WTC11 (cell line): ENCODE measurements around the gene SLC41A3. TPM values are rescaled to one million over a fixed set of nuclear protein-coding genes. Genes with fewer than 3 reads are reported as not detected.

Source experiments
- ATAC-seq: fragments of 200-7000 bp; cut with Tn5 transposase; 2 replicates; pipeline ENCODE4 v1.10.0; 2021; ENCODE audit warnings: mild to moderate bottlenecking, moderate library complexity
- CTCF ChIA-PET: fragments of 300-600 bp; sonication (Branson Sonifier 250); formaldehyde crosslinking; loops from one replicate; lab custom pipeline; 2021; ENCODE audit warnings: antibody characterized with exemption; lab: Charles Lee
- POLR2A ChIA-PET: fragments of 350-600 bp; sonication (Branson Sonifier 250); formaldehyde crosslinking; loops from one replicate; lab custom pipeline; 2021; ENCODE audit warnings: antibody characterized with exemption; lab: Charles Lee
- DNase-seq: peaks from one replicate; pipeline ENCODE4 v3.0.0; 2021; ENCODE audit warnings: low spot score
- H3K27ac Mint-ChIP-seq: 2 replicates; pipeline ENCODE4 v1.8.0; 2021; ENCODE audit warnings: mixed read lengths
- H3K27me3 Mint-ChIP-seq: 2 replicates; pipeline ENCODE4 v1.8.0; 2021; ENCODE audit warnings: low read depth, mild to moderate bottlenecking, moderate library complexity, mixed read lengths
- H3K36me3 Mint-ChIP-seq: 2 replicates; pipeline ENCODE4 v1.8.0; 2021; ENCODE audit warnings: mixed read lengths
- H3K4me1 Mint-ChIP-seq: 2 replicates; pipeline ENCODE4 v1.8.0; 2022; ENCODE audit warnings: mixed read lengths
- H3K4me3 Mint-ChIP-seq: 2 replicates; pipeline ENCODE4 v1.8.0; 2021; ENCODE audit warnings: mild to moderate bottlenecking, moderate library complexity, mixed read lengths
- H3K9me3 Mint-ChIP-seq: 2 replicates; pipeline ENCODE4 v1.8.0; 2021; ENCODE audit warnings: mixed read lengths
- AFF4 ChIP-seq: sonication (generic); formaldehyde crosslinking; IDR thresholded peaks from 2 replicates; pipeline ENCODE4 v1.8.1; 2023; ENCODE audit warnings: mild to moderate bottlenecking, missing genetic modification reagents, borderline replicate concordance
- CREB1 ChIP-seq: sonication (generic); formaldehyde crosslinking; IDR thresholded peaks from 2 replicates; pipeline ENCODE4 v1.8.0; 2023; ENCODE audit warnings: mild to moderate bottlenecking, missing genetic modification reagents
- EMX1 ChIP-seq: fragments of 250-450 bp; sonication (Bioruptor Pico); IDR thresholded peaks from 2 replicates; pipeline ENCODE4 v1.8.0; 2021; ENCODE audit warnings: mild to moderate bottlenecking
- FOXJ3 ChIP-seq: sonication (generic); formaldehyde crosslinking; IDR thresholded peaks from 2 replicates; pipeline ENCODE4 v1.9.0; 2021; ENCODE audit warnings: missing genetic modification reagents, mild to moderate bottlenecking, borderline replicate concordance
- GRHL2 ChIP-seq: fragments of 250-450 bp; sonication (Bioruptor Pico); IDR thresholded peaks from 2 replicates; pipeline ENCODE4 v1.8.0; 2022; ENCODE audit warnings: mild to moderate bottlenecking, moderate library complexity; ENCODE audit not compliant: insufficient replicate concordance, severe bottlenecking
- GTF2I ChIP-seq: fragments of 250-450 bp; sonication (Bioruptor Pico); conservative IDR thresholded peaks from 2 replicates; pipeline ENCODE4 v1.4.0; 2021; ENCODE audit warnings: mild to moderate bottlenecking
- NFATC4 ChIP-seq: fragments of 250-450 bp; sonication (Bioruptor Pico); IDR thresholded peaks from 2 replicates; pipeline ENCODE4 v1.9.0; 2021; ENCODE audit warnings: mild to moderate bottlenecking
- NR2C2 ChIP-seq: sonication (generic); formaldehyde crosslinking; IDR thresholded peaks from 2 replicates; pipeline ENCODE4 v1.8.0; 2022; ENCODE audit warnings: mild to moderate bottlenecking, missing genetic modification reagents
- NR3C1 ChIP-seq: sonication (generic); formaldehyde crosslinking; conservative IDR thresholded peaks from 2 replicates; pipeline ENCODE4 v1.8.1; 2023; ENCODE audit warnings: low read depth, mild to moderate bottlenecking, missing genetic modification reagents
- OVOL2 ChIP-seq: fragments of 250-450 bp; sonication (Bioruptor Pico); IDR thresholded peaks from 2 replicates; pipeline ENCODE4 v1.9.0; 2021; ENCODE audit warnings: mild to moderate bottlenecking, borderline replicate concordance
- SMAD4 ChIP-seq: sonication (generic); formaldehyde crosslinking; IDR thresholded peaks from 2 replicates; pipeline ENCODE4 v1.8.0; 2022; ENCODE audit warnings: mild to moderate bottlenecking, missing genetic modification reagents
- SOX15 ChIP-seq: fragments of 250-450 bp; sonication (Bioruptor Pico); IDR thresholded peaks from 2 replicates; pipeline ENCODE4 v1.9.0; 2021; ENCODE audit warnings: mild to moderate bottlenecking
- STAT6 ChIP-seq: sonication (generic); formaldehyde crosslinking; conservative IDR thresholded peaks from 2 replicates; pipeline ENCODE4 v1.8.1; 2023; ENCODE audit warnings: mild to moderate bottlenecking, low read depth, missing genetic modification reagents, moderate library complexity
- TCF7 ChIP-seq: sonication (generic); formaldehyde crosslinking; IDR thresholded peaks from 2 replicates; pipeline ENCODE4 v1.8.0; 2022; ENCODE audit warnings: mild to moderate bottlenecking, low read depth, missing genetic modification reagents, moderate library complexity
- ZNF263 ChIP-seq: sonication (generic); formaldehyde crosslinking; IDR thresholded peaks from 2 replicates; pipeline ENCODE4 v1.8.1; 2022; ENCODE audit warnings: low read depth, mild to moderate bottlenecking, moderate library complexity, missing genetic modification reagents
- ZNF317 ChIP-seq: sonication (generic); formaldehyde crosslinking; IDR thresholded peaks from 2 replicates; pipeline ENCODE4 v1.8.1; 2023; ENCODE audit warnings: low read depth, mild to moderate bottlenecking, moderate library complexity, missing genetic modification reagents, borderline replicate concordance
- ZNF423 ChIP-seq: fragments of 250-450 bp; sonication (Bioruptor Pico); IDR thresholded peaks from 2 replicates; pipeline ENCODE4 v2.1.2; 2022; ENCODE audit warnings: mild to moderate bottlenecking, moderate library complexity
- total RNA-seq: library from RNA; stranded (reverse); gene quantifications from 3 replicates; pipeline ENCODE4 v1.2.3, GENCODE V29; 2021
- TF ChIP-seq, protein P1 (sequence below): sonication (generic); formaldehyde crosslinking; IDR thresholded peaks from 2 replicates; pipeline ENCODE4 v1.8.0; 2022; ENCODE audit warnings: mild to moderate bottlenecking, missing genetic modification reagents
- TF ChIP-seq, protein P2 (sequence below): sonication (generic); formaldehyde crosslinking; IDR thresholded peaks from 2 replicates; pipeline ENCODE4 v1.8.1; 2022; ENCODE audit warnings: low read depth, missing genetic modification reagents, borderline replicate concordance
- TF ChIP-seq, protein P3 (sequence below): fragments of 250-450 bp; sonication (Bioruptor Pico); IDR thresholded peaks from 2 replicates; pipeline ENCODE4 v1.9.0; 2021; ENCODE audit warnings: moderate library complexity, mild to moderate bottlenecking, inconsistent platforms, borderline replicate concordance
- TF ChIP-seq, protein P4 (sequence below): sonication (generic); formaldehyde crosslinking; IDR thresholded peaks from 2 replicates; pipeline ENCODE4 v1.8.1; 2023; ENCODE audit warnings: mild to moderate bottlenecking, missing genetic modification reagents

Gene SLC41A3
- total RNA-seq, 1 experiment from 2014 or later = 28.4 TPM

- TF ChIP-seq, protein P1, sequence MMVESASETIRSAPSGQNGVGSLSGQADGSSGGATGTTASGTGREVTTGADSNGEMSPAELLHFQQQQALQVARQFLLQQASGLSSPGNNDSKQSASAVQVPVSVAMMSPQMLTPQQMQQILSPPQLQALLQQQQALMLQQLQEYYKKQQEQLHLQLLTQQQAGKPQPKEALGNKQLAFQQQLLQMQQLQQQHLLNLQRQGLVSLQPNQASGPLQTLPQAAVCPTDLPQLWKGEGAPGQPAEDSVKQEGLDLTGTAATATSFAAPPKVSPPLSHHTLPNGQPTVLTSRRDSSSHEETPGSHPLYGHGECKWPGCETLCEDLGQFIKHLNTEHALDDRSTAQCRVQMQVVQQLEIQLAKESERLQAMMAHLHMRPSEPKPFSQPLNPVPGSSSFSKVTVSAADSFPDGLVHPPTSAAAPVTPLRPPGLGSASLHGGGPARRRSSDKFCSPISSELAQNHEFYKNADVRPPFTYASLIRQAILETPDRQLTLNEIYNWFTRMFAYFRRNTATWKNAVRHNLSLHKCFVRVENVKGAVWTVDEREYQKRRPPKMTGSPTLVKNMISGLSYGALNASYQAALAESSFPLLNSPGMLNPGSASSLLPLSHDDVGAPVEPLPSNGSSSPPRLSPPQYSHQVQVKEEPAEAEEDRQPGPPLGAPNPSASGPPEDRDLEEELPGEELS (CRISPR knock-in tag) = no peak
- TF ChIP-seq, all 79 proteins: peak for 0
These were observed 36.1 kb upstream of the SLC41A3 start (continued) for GRCh38 chr3:126119976-126120375.

- ATAC-seq = no peak
- TF ChIP-seq GTF2I (CRISPR knock-in tag) = no peak
- TF ChIP-seq SOX15 (CRISPR knock-in tag) = no peak
- no peak for TF ChIP-seq FOXJ3 (CRISPR knock-in tag)
- TF ChIP-seq, protein P2, sequence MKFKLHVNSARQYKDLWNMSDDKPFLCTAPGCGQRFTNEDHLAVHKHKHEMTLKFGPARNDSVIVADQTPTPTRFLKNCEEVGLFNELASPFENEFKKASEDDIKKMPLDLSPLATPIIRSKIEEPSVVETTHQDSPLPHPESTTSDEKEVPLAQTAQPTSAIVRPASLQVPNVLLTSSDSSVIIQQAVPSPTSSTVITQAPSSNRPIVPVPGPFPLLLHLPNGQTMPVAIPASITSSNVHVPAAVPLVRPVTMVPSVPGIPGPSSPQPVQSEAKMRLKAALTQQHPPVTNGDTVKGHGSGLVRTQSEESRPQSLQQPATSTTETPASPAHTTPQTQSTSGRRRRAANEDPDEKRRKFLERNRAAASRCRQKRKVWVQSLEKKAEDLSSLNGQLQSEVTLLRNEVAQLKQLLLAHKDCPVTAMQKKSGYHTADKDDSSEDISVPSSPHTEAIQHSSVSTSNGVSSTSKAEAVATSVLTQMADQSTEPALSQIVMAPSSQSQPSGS (CRISPR knock-in tag) = no peak
- no peak for TF ChIP-seq ZNF263 (CRISPR knock-in tag)
- TF ChIP-seq, protein P3, sequence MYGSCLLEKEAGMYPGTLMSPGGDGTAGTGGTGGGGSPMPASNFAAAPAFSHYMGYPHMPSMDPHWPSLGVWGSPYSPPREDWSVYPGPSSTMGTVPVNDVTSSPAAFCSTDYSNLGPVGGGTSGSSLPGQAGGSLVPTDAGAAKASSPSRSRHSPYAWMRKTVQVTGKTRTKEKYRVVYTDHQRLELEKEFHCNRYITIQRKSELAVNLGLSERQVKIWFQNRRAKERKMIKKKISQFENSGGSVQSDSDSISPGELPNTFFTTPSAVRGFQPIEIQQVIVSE (CRISPR knock-in tag) = no peak
- no peak for TF ChIP-seq NR2C2
- no peak for TF ChIP-seq CREB1
- TF ChIP-seq ZNF423 (CRISPR knock-in tag) = no peak
- TF ChIP-seq OVOL2 (CRISPR knock-in tag) = no peak
- no peak for TF ChIP-seq NR3C1 (CRISPR knock-in tag)
- Mint-ChIP-seq H3K9me3 (peaks cover 11% of the 10 kb centered on the region), H3K4me1 (peaks cover 9% of the 10 kb centered on the region), H3K36me3 (no peaks in the 10 kb centered on the region), H3K4me3 (no peak overlapping the region), H3K27ac (no peak overlapping the region), H3K27me3 (no peaks in the 10 kb centered on the region; the same call in 1 of the 2 replicates)
- DNase-seq = no peak
- CTCF ChIA-PET = interaction anchor here (0.9 to 2.0 kb wide), 3 partner anchors 14 to 190 kb away, joined by 4 read pairs; no protein-coding TSS in a partner anchor
- POLR2A ChIA-PET = interaction anchor here (0.6 kb wide), 1 partner anchor 96 kb away, joined by 3 read pairs; no protein-coding TSS in a partner anchor
These were observed 35.2 kb upstream of the SLC41A3 start for GRCh38 chr3:126119008-126119675.

- DNase-seq (no peak), ATAC-seq (no peak)
- H3K36me3 Mint-ChIP-seq = no peaks in the 10 kb centered on the region
- no peak overlapping the region for H3K27ac Mint-ChIP-seq
- peaks cover 11% of the 10 kb centered on the region for H3K9me3 Mint-ChIP-seq
- peaks cover 3% of the 10 kb centered on the region for H3K4me1 Mint-ChIP-seq
- ChIA-PET CTCF (interaction anchor here (0.9 to 2.0 kb wide), 2 partner anchors 14 to 15 kb away, joined by 4 read pairs; no protein-coding TSS in a partner anchor), POLR2A (interaction anchor here (0.6 kb wide), 1 partner anchor 95 kb away, joined by 3 read pairs; no protein-coding TSS in a partner anchor)
- H3K4me3 Mint-ChIP-seq = no peak overlapping the region
- no peaks in the 10 kb centered on the region; the same call in 1 of the 2 replicates for H3K27me3 Mint-ChIP-seq
- no peak for TF ChIP-seq SMAD4 (CRISPR knock-in tag)
- TF ChIP-seq, protein P4, sequence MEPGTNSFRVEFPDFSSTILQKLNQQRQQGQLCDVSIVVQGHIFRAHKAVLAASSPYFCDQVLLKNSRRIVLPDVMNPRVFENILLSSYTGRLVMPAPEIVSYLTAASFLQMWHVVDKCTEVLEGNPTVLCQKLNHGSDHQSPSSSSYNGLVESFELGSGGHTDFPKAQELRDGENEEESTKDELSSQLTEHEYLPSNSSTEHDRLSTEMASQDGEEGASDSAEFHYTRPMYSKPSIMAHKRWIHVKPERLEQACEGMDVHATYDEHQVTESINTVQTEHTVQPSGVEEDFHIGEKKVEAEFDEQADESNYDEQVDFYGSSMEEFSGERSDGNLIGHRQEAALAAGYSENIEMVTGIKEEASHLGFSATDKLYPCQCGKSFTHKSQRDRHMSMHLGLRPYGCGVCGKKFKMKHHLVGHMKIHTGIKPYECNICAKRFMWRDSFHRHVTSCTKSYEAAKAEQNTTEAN (CRISPR knock-in tag) = no peak
- no peak for TF ChIP-seq NFATC4 (CRISPR knock-in tag)
- no peak for TF ChIP-seq STAT6 (CRISPR knock-in tag)
- TF ChIP-seq GRHL2 (CRISPR knock-in tag) = no peak
- no peak for TF ChIP-seq EMX1
- TF ChIP-seq ZNF317 (CRISPR knock-in tag) = no peak
- no peak for TF ChIP-seq TCF7 (CRISPR knock-in tag)
- no peak for TF ChIP-seq AFF4 (CRISPR knock-in tag)
These were observed 34.7 kb upstream of the SLC41A3 start for GRCh38 chr3:126118591-126118990.
